CD1c-positive myeloid dendritic cell (primary cell): Measurements from ENCODE around the gene POLR2C.

Source experiments
- DNase-seq: peaks from one replicate; pipeline ENCODE4 v3.0.0-alpha.2; 2016; ENCODE audit errors: extremely low spot score

The POLR2C gene

DNA sequence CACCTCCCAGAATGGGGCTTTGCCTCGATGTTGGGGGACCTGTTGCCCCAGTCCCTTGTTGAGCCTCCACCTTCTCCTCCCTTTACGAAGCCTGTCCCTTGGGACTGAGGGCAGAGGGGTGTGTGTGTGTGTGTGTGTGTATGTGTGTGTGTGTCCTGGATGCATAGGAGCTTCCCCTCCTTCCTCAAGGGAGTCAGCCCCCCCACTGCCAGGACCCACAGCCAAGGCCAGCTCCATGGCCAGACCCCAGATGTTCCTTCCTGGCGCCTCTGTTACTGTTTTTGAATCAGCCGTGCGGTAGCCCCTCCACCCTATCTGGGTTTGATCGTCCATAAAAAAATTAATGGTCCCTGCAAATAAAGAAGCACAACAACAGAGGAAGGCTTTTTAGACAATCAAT lies 41.5 kb downstream of the POLR2C start:
- no peak for DNase-seq

DNA sequence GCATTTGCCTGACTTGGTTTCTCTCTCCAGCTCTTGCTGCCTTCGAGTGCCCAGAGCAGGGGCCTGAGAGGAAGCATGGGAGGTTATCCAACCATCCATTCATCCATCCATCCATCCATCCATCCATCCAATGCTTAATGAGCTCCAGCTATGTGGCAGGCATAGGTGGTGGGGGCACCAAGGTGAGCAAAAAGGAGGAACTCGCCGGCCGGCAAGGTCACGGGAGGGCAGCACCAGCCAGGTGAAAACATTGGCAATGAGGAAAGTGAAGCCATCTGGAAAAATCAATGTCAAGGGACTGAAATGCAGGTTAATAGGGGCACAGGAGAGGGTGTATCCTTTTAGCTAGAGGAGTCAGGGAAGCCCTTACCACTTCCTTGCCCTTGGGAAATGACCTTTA lies 42.0 kb downstream of the POLR2C start:
- DNase-seq, result no peak

DNA sequence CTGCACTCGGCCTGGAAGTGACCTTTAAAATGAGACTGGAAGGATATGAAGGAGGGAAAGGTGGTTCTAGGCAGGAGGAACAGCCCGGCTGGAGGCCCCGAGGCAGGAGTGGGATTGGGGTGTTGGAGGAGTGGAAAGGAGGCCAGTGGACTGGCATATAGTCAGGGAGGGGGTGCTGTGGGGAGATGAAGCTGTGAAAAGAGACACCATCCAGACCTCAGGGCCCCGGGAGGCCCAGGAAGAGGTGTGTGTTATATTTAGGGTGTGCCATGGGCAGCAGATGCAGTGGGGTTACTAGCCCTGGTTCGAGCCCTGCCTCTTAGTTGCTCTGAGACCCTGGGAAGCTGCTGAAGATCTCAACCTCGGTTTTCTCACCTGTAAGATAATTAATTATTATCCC lies 42.7 kb downstream of the POLR2C start:
- no peak for DNase-seq

DNA sequence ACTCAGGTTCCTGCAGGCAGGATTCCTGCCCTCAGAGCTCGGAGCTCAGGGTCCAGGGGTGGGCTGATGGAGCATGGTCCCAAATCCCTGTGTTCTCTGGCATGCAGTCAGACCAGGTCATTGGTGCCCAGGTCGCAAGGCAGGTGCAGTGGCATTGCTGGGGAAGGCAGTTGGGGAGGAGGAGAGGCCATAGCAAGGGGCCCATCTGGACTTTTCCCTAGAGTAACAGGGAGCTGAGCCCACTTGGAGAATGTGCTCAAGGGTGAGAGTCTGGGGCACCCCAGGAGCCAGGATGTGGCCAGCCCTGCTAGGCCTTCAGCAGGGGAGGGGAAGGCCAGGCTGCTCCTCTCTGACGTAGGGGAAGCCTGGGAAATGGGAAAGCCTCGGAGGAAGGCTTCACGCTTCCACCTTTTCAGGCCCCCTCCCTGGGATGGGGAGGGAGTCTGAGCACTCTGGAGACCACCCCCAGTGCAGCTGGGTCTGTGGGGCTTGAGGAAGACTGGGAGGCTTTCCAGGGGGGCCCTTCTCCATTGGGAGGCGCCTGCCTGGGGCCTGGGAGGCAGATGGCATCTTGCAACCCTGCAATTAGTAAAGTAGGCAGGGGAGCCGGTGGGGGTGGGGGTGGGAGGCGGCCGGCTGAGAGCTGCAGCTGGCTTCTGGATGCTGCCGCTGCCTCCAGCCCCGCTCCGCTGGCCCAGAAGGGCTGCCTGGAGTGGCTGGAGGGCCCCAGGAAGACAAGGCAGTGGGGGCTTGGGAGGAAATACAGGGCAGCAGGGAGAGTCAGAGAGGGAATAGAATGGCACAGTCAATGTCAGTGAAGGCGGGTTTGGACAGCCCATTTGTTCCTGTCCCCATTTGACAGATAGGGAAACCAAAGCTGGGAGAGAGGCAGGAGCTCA lies 44.9 kb downstream of the POLR2C start:
- no peak for DNase-seq

DNA sequence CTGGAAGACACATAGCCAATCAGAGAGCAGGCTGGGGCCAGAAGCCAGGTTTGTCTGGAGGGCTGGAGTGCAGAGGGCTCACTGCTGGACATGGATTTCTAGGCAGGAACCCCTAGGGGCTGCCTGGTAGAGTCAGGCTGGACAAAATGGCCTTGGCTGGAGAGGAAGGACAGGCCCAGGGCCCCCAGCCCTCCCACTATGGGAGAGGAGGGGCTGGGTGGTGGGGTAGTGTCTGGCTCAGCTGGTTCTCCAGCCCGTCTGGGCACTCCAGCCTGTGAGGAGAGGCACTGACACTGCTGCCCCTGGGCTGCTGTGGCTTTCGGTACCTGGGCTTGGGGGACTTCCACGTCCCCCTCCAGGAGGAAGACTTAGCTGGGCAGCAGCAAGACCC lies 45.6 kb downstream of the POLR2C start:
- DNase-seq, result no peak

DNA sequence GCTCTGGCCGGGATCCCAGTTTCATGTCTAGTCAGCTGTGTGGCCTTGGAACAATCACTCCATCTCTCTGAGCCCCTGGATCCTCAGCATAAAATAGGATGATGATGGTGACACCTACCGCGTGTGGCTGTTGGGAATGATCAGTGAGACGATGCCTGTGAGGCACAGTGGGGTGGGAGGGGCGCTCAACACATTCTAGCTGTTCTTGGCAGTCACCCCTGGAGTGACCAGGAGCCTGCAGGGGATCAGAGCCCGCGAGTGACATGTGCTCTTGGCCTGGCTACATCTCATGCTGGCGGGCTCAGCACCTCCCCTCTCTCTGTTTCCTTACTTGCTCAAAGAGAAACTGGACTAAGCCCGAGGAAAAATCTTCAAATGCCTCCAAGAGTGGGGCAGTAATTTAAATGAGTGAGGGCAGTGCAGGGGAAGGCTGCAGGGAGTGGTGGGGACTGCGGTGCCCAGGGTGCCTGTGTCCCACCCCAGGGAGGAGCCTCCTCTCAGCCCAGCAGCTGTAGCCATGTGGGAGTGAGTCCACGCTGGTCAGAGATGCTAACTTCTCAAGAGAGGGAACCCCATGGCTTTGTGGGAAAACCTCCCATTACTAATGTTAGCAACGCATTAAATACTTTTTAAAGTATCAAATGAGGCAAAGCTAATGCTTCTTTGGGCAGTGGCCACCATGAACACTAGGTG lies 46.9 kb downstream of the POLR2C start:
- no peak for DNase-seq

DNA sequence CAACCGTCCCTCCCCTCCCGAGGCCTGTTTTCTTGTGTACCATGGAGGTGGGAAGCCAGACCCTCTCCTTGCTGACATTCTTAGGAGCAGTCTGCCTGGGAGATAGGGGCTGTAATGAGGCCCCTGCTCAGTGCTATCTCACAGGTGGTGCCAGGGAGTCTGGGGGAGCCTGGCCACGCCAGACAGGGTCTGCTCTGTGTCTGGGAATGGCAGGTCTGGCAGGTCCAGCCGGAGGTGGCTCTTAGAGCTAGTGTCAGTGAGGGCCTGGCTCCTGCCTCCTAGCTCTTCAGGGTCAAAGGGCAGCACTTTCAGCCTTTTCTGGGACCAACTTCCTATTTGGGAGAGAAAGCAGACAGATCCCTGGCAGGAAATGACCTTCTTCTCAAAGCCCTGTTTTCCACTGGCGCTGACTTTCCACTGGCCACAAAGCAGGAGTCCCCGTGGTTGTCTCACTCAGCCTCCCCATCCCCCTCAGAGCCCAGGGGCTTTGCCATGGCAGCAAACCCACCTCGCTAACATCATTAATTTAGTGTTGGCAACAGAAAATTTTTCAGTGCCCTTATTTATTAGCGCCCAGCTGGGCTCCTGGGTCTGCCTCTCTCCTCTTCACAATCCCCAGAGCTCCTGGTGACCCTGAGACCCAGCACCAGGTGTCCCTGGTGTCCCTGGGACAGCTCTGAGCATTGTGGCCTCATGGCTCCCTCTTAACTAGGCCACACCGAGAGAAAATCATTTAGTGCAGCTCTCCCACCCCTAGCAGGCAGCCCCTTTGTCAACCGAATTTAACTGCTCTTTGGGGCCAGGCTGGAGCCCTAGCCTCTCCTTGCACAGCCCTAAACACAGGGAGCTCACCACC lies 47.8 kb downstream of the POLR2C start:
- no peak for DNase-seq

DNA sequence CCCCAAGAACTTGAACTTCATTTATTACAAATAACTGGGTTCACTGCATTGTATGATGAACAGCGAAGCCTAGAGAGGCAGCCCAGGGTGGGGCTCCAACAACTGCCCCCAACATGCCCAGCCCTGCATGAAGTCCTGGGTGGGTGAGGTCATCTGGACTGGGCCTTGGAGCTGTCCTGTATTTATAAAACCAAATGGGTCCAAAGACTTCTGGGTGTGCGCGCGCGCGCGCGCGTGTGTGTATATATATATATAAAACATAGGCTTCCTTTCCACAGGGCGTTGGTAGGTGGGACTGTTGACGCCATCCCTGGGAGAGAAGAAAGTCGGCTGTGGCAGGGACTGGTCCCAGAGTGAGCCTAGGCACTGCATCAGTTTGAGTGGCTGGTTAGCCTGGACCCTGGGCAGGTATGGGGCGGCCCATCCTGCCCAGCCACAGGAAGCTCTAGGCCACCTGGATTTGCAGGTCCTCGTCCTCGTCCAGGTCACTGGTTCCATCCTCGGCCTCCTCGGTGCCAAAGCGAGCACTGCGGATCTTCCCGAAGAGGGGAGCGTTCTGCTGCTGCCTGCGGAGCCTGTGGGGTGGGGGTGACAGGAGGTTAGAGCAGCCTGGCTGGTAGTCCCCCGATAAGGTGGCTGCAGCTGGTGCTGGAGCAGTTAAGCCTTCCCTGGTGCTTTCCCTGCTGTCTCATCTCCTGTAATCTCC lies 50.0 kb downstream of the POLR2C start:
- DNase-seq, result no peak

DNA sequence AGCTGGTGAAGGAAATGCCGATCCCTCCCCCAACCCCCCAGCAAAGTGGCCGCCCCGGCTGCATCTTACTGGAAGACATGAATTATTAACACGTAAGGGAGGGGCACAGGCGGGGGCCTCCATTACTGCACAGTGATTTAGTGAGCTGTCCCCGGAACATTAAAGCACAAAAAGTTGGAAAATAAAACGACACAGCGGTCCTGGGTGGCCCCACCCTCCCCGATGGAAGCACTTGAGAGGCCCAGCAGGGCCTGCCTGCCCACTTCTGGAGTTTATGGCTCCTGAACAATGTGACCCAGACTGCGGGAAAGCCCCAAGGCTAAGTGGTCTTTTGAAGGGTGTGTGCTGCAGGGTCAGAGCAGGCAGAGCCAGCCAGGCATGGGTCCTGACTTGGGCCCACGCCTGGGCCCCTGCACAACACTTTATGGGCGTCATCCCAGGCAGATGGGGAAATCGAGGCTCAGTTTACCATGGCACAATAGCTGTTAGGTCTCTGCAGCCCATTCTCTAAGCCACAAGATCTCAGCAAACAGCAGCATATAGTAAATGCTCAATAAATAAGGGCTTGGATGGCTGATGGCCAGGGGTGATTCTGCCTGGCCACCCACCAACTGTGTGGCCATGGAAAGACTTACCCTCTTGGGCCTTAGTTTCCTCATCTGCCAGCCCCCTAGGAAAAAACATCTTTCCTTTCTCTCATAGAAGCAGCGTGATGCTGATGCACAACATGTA lies 51.1 kb downstream of the POLR2C start:
- no peak for DNase-seq

DNA sequence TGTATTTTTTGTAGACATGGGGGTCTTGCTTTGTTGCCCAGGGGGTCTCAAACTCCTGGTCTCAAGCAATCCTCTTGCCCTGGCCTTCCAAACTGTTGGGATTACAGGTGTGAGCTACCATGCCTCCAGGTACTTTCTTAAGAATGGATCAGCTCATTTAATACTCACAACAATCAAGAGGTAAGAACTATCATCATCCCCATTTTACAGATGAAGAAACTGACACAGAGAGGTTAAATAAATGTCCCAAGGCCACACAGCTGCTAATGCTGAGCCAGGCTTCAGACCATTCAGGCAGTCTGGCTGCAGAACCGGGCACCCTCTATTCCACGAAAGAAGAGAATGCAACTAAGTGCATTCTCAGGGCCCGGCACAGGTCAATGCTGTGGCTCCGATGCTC lies 51.9 kb downstream of the POLR2C start:
- no peak for DNase-seq

DNA sequence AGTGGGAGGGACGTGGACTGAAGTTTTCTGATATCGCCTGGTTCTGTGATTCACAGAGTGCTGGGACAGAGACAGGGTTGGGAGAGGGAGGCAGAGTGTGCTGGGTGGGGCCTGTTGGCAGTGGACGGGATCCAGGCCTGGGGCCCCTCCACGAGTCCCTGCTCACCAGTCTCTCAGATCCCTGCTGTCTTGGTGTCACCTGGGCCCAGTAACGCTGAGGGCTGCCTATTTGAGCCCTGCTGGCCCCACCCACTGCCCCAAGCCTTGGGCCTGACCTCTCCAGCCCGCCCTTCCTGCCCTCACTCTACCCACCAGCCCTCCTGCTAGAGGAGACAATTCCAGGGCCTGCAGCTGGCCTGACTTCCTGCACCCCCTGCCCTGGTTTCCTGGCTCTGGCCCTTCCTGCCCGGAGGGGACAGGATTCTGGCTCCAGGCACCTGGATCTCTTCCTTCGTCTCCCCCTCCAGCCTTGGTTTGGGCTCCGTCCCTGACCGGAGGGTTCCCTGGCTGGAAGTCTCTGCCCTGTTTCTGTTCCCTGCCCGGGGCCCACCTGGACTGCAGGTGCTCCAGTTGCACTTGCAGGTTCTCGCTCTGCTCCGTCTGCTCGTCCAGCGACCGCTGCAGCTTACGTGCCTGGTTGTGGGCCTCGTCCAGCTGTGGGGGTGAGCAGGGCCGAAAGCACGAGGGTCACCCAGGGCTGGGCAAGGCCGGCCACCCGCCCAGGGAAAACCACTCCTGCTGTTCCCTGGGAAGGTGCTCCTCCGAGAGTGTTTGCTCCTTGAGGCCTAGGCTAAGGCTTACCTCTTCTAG lies 52.5 kb downstream of the POLR2C start:
- DNase-seq, result no peak

DNA sequence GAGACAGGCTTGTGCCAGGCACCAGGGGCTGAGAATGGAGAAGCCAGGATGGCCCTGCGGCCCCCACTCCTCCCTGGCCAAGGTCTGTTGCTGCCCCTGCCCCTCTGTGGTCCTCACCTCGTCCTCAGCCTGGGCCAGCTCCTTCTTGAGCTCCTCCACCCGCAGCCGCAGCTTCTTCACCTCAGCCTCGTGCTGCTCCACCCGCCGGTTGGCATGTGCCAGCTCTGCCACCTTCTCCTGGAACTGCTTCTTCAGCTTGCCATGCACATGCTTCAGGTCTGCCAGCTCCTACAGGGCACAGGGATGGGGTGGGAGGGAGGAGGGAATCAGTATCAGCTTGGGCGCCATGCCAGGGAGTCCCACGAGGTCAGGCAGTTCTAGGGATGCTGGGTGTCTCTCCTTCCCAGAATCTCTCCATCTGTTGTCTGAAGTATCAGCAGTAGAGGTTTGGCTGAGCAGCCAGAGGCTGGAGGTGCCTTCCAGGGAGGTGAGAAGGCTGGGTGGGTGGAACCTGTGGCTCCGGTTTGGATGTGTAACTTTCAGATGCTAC lies 53.8 kb downstream of the POLR2C start:
- no peak for DNase-seq

DNA sequence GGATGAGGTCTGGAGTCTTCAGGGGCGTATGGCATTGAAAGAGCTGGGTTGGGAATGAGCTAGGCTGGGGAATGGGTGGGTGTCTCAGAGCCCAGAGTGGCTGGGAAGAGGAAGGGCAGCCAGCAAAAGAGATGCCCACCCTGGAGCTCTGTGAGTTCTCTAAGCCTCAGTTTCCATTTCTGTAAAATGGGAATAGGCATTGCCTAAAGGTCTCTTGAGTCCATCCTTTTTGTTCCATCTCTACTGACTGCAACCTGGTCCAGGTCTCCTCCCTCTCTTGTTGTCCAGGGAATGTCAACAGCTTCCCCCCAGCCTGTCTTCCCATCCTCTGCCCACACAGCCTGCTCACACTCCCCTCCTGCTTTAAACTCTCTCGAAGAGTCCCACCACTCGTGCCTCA lies 54.3 kb downstream of the POLR2C start:
- no peak for DNase-seq

DNA sequence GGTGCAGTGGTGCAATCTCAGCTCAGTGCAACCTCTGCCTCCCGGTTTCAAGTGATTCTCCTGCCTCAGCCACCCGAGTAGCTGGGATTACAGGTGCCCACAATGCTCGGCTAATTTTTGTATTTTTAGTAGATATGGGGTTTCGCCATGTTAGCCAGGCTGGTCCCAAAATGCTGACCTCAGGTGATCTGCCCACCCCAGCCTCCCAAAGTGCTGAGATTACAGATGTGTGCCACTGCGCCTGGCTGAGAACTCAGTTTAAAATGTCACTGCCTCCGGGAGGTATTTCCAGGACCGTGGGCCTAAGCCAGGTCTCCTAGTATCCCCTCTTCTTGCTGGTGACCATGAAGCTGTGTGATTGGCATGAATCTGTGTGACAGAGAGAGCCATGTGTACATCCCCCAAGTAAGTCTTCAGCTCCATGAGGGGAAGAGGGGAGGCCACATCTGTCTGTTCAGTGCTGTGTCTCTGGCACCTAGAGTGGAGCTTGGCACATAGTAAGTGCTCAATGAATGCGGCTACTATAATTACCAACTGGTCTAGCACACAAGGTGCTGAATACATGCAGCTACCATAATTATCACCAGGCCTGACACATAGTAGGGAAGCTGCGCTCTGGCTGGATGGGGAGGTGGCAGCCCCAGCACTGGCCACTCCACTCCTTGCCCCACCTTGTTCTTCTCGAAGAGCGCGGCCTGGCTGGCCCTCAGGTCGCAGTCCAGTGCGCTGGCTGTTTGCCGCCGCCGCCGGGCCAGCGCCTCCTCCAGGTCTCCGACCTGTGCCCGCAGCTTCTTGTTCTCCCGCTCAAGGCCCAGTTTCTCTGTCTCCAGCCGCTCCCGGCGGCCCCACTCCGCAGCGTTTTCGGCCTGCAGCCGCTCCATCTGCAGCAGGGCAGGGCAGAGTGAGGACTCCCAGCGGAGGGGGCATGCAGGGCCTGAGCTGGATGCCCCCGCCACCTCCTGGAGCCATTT lies 55.2 kb downstream of the POLR2C start:
- DNase-seq, result no peak

DNA sequence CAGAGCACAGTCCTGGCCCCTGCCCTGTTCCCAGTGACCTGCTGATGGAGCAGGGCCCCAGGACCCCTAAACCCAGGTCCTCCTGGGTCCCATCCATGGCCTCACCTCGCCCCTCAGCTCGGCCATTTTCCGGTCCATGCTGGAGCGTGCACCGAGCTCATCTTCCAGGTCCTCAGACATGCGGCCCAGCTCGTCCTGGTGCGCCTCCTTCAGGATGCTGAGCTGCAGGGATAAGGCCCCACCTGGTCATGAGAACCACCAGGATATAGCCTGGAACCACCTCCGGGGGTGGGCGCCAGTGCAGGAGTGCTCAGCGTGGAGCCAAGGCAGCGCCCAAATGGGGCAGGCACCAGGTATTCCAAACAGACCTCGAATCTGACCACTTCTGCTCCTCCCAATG lies 56.0 kb downstream of the POLR2C start:
- no peak for DNase-seq

DNA sequence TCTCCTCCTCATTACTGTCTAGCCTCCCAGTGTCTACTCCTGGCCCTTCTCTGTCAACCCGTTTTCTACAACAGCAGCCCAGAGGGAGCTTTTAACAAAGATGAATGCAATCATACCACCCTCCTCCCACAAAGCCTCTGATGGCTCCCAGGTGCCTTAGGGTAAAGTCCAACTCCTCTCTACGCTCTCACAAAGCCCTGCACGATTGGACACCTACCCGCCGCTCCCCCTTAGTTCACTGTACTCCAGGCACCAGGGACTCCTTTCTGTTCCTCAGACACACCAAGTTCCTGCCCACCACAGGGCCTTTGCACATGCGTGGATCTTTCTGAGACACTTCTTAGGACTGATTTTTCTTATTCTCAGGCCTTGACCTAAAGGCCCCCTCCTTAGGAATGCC lies 56.4 kb downstream of the POLR2C start:
- no peak for DNase-seq

DNA sequence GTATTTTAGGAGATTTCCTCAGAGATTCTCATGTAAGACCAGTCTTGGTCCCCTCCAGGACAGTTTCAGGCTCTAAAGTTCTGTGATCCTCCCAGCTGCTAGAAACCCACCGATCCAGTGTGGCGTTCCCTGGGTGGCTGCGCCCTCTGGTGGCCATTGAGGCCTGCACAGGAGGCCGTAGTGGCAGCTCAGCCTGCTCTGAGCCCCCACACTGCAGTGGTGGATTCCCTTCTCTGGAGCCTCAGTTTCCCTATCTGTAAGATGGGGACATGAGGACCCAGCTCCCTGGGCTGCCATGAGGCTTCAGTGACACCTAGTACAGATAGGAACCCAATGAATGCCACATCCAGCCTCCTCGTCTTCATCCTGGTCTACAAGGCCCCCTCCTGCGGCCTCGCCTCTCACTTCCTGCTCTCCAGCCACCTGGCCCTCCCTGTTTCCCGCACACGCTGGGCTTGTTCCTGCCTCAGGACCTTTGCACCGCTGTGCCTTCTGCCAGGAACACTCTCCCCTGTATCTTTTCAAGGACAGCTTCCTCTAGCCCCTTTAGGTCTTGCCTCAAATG lies 57.4 kb downstream of the POLR2C start:
- peak; percentile 80 for DNase-seq
